CD8-positive, alpha-beta memory T cell (primary cell): ENCODE results near the gene LMO1. TPM values are rescaled to one million over a fixed set of nuclear protein-coding genes. Genes with fewer than 3 reads are reported as not detected.

Experiments
- CTCF ChIA-PET: fragments of 350-600 bp; sonication (Branson Sonifier 250); formaldehyde crosslinking; loops from one replicate; lab custom pipeline; 2021; ENCODE audit warnings: antibody characterized with exemption; lab: Charles Lee
- POLR2A ChIA-PET: fragments of 350-600 bp; sonication (Branson Sonifier 250); formaldehyde crosslinking; loops from one replicate; lab custom pipeline; 2021; ENCODE audit warnings: antibody characterized with exemption; lab: Charles Lee
- DNase-seq, 5 donors: peaks; one replicate each; pipeline versions ENCODE4 v3.0.0 to v3.0.0-alpha.2; 2020 to 2022; ENCODE audit warnings: mixed read lengths in 1 of 5
- H3K27ac ChIP-seq: one replicate; pipeline ENCODE4 v1.7.0; 2013; ENCODE audit warnings: low read depth, mild to moderate bottlenecking, low read length, moderate library complexity
- H3K27me3 ChIP-seq: 2 replicates; pipeline ENCODE4 v1.7.0; 2013; ENCODE audit warnings: low read length, mild to moderate bottlenecking; ENCODE audit not compliant: insufficient read depth, poor library complexity, severe bottlenecking
- H3K36me3 ChIP-seq: 2 replicates; pipeline ENCODE4 v1.7.0; 2013; ENCODE audit warnings: mild to moderate bottlenecking, low read length, moderate library complexity; ENCODE audit not compliant: insufficient read depth
- H3K4me1 ChIP-seq: 2 replicates; pipeline ENCODE4 v1.7.0; 2013; ENCODE audit warnings: mild to moderate bottlenecking, low read length, moderate library complexity; ENCODE audit not compliant: insufficient read depth
- H3K4me3 ChIP-seq: 2 replicates; pipeline ENCODE4 v1.7.0; 2013; ENCODE audit warnings: mild to moderate bottlenecking, low read length
- H3K9me3 ChIP-seq: 2 replicates; pipeline ENCODE4 v1.7.0; 2013; ENCODE audit warnings: mild to moderate bottlenecking, low read length
- H3K27ac Mint-ChIP-seq, 8 donors: one replicate each; pipeline ENCODE4 v1.8.0; 2020 to 2021; ENCODE audit warnings: mixed read lengths in 8 of 8, mild to moderate bottlenecking in 6 of 8, inconsistent platforms in 3 of 8, moderate library complexity in 3 of 8
- H3K27me3 Mint-ChIP-seq, 2 donors: one replicate each; pipeline ENCODE4 v1.8.0; 2020 to 2021; ENCODE audit warnings: mixed read lengths in 2 of 2, mild to moderate bottlenecking in 1 of 2, moderate library complexity in 1 of 2
- H3K36me3 Mint-ChIP-seq, 3 donors: one replicate each; pipeline ENCODE4 v1.8.0; 2020 to 2021; ENCODE audit warnings: mixed read lengths in 3 of 3, inconsistent platforms in 1 of 3, mild to moderate bottlenecking in 1 of 3
- H3K4me1 Mint-ChIP-seq, 3 donors: one replicate each; pipeline ENCODE4 v1.8.0; 2020 to 2021; ENCODE audit warnings: mixed read lengths in 3 of 3, inconsistent platforms in 1 of 3, mild to moderate bottlenecking in 1 of 3
- H3K4me3 Mint-ChIP-seq, 7 donors: one replicate each; pipeline ENCODE4 v1.8.0; 2020 to 2021; ENCODE audit warnings: mixed read lengths in 7 of 7, mild to moderate bottlenecking in 6 of 7, moderate library complexity in 4 of 7, inconsistent platforms in 2 of 7
- H3K9me3 Mint-ChIP-seq, 5 donors: one replicate each; pipeline ENCODE4 v1.8.0; 2020 to 2022; ENCODE audit warnings: mixed read lengths in 5 of 5, mild to moderate bottlenecking in 3 of 5, moderate library complexity in 2 of 5, inconsistent platforms in 1 of 5
- polyA plus RNA-seq: library from polyadenylated mRNA; unstranded; fragments of 300-500 nt; fragmentation: Illumina TruSeq; gene quantifications from one replicate; pipeline ENCODE4 v1.2.3, GENCODE V29; 2021
- total RNA-seq, 2 experiments: library from RNA; stranded (reverse); gene quantifications; one replicate each; pipeline ENCODE4 v1.2.3, GENCODE V29; 2021

Gene LMO1
- total and polyA plus RNA-seq, 3 experiments from 2014 or later = 0.29 TPM; not detected in 2

DNA sequence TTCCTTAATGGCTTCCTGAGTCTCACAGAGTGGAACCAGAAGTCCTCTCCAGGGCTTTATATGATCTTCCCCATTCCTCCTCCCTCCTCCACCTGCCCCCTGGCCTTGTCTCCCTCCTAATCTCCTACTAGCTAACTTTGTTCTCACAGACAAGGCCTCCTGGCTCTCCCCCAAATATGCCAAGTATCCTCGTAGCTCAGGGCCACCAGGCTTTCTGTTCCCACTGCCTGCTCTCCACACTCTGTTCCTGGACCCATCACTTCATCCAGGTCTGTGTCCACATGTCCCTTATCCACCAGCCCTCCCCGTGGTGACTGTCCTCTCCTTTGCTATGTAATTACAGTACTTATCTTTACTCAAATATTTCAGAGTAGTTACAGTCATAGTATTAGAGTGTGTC lies 23.2 kb upstream of the LMO1 start:
- ChIA-PET CTCF (interaction anchor here (1.3 kb wide), 1 partner anchor 23 kb away, joined by 3 read pairs; the partner anchor contains the start of gene LMO1), POLR2A (no interaction called here)
- Mint-ChIP-seq H3K4me1 (no peaks in the 10 kb centered on the region), H3K27ac (no peak overlapping the region), H3K36me3 (no peaks in the 10 kb centered on the region), H3K27me3 (peaks cover 7 to 8% of the 10 kb centered on the region in 2 donors), H3K9me3 (peaks cover 0 to 1% (median 0%) of the 10 kb centered on the region in 5 donors), H3K4me3 (no peak overlapping the region)
- no peak for DNase-seq
- H3K9me3 ChIP-seq = no peaks in the 10 kb centered on the region
- no peak overlapping the region for H3K4me3 ChIP-seq
- H3K36me3 ChIP-seq = no peaks in the 10 kb centered on the region
- H3K27me3 ChIP-seq = no peaks in the 10 kb centered on the region
- no peaks in the 10 kb centered on the region for H3K4me1 ChIP-seq
- no peak overlapping the region for H3K27ac ChIP-seq

- ChIA-PET CTCF (no interaction called here), POLR2A (no interaction called here)
- Histone ChIP-seq H3K36me3 (no peaks in the 10 kb centered on the region), H3K4me1 (no peaks in the 10 kb centered on the region), H3K4me3 (no peak overlapping the region), H3K9me3 (no peaks in the 10 kb centered on the region), H3K27me3 (no peaks in the 10 kb centered on the region), H3K27ac (no peak overlapping the region)
- H3K36me3 Mint-ChIP-seq = no peaks in the 10 kb centered on the region
- H3K9me3 Mint-ChIP-seq = peaks cover 0 to 1% (median 0%) of the 10 kb centered on the region in 5 donors
- H3K4me3 Mint-ChIP-seq = no peak overlapping the region
- H3K27me3 Mint-ChIP-seq = peaks cover 6 to 7% of the 10 kb centered on the region in 2 donors
- H3K4me1 Mint-ChIP-seq = no peaks in the 10 kb centered on the region
- H3K27ac Mint-ChIP-seq = no peak overlapping the region
- no peak for DNase-seq
These were observed 22.1 kb upstream of the LMO1 start for GRCh38 chr11:8285796-8286195.

DNA sequence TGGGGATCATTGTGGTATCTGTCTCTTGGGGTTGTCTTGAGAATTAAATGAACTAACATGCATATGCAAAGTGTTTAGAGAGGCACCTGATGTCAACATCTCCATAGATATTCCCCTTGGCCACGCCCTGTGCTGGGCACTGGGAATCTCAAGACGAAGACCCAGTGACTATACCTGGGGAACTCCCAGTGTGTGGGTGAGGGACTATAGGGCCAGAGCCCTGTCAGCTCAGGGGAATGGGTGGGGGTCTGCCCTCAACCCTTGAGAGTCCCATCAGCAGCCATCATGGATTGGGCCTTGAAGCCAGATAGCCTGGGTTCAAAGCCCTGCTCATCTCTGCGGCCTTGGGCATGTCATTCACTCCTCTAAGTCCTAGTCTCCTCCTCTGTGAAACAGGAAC lies 21.6 kb upstream of the LMO1 start:
- H3K27ac ChIP-seq = no peak overlapping the region
- CTCF ChIA-PET = no interaction called here
- H3K4me3 Mint-ChIP-seq = no peak overlapping the region

GRCh38 chr11:8283465-8284230 lies 20.0 kb upstream of the LMO1 start:
- Mint-ChIP-seq H3K27ac (no peak overlapping the region), H3K4me1 (no peaks in the 10 kb centered on the region), H3K4me3 (no peak overlapping the region), H3K27me3 (peaks cover 7 to 8% of the 10 kb centered on the region in 2 donors), H3K36me3 (no peaks in the 10 kb centered on the region), H3K9me3 (peaks cover 0 to 1% (median 0%) of the 10 kb centered on the region in 5 donors)
- no peak overlapping the region for H3K4me3 ChIP-seq
- H3K9me3 ChIP-seq = no peaks in the 10 kb centered on the region
- CTCF ChIA-PET = interaction anchor here (1.0 kb wide), 1 partner anchor 20 kb away, joined by 3 read pairs; the partner anchor contains the start of gene LMO1
- no peaks in the 10 kb centered on the region for H3K27me3 ChIP-seq
- DNase-seq = no peak
- POLR2A ChIA-PET = no interaction called here
- H3K4me1 ChIP-seq = no peaks in the 10 kb centered on the region
- H3K36me3 ChIP-seq = no peaks in the 10 kb centered on the region
- no peak overlapping the region for H3K27ac ChIP-seq

More for the DNA sequence above, 21.6 kb upstream of the LMO1 start:
- DNase-seq = no peak
- POLR2A ChIA-PET = no interaction called here
- Histone ChIP-seq H3K36me3 (no peaks in the 10 kb centered on the region), H3K27me3 (no peaks in the 10 kb centered on the region), H3K4me1 (no peaks in the 10 kb centered on the region), H3K4me3 (no peak overlapping the region), H3K9me3 (no peaks in the 10 kb centered on the region)
- Mint-ChIP-seq H3K4me1 (no peaks in the 10 kb centered on the region), H3K9me3 (peaks cover 0 to 1% (median 0%) of the 10 kb centered on the region in 5 donors), H3K27ac (no peak overlapping the region), H3K36me3 (no peaks in the 10 kb centered on the region), H3K27me3 (peaks cover 6 to 7% of the 10 kb centered on the region in 2 donors)

- H3K27ac ChIP-seq = no peak overlapping the region
- no peaks in the 10 kb centered on the region for H3K4me1 ChIP-seq
- H3K9me3 Mint-ChIP-seq = peaks cover 0 to 1% (median 0%) of the 10 kb centered on the region in 5 donors
- POLR2A ChIA-PET = no interaction called here
- no peak overlapping the region for H3K4me3 Mint-ChIP-seq
- no peaks in the 10 kb centered on the region for H3K36me3 ChIP-seq
- no peaks in the 10 kb centered on the region for H3K27me3 ChIP-seq
- no peak overlapping the region for H3K4me3 ChIP-seq
- no peak for DNase-seq
- no peaks in the 10 kb centered on the region for H3K9me3 ChIP-seq
- CTCF ChIA-PET = no interaction called here
- no peak overlapping the region for H3K27ac Mint-ChIP-seq
- H3K4me1 Mint-ChIP-seq = no peaks in the 10 kb centered on the region
- no peaks in the 10 kb centered on the region for H3K36me3 Mint-ChIP-seq
- H3K27me3 Mint-ChIP-seq = peaks cover 7 to 8% of the 10 kb centered on the region in 2 donors
These were observed 19.4 kb upstream of the LMO1 start for GRCh38 chr11:8283100-8283464.

DNA sequence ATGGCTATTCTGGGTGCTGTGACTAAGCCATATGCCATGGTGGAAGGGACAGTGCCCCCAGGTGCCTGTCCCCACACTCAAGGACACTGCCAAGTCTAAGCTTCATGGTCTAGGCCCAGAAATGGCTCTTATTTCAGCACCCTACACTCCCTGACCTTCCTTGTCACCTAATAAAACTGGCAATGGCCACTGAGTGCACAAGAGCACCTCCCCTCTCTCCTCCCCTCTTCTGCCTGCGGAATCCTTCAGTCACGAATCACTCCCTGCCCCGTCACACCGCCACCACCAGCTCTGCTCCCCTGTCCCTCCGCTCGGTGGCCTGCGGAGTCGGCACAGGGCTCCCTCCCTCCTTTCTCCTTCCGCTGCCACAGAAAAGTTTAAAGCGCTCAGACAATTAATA lies 19.0 kb upstream of the LMO1 start:
- H3K27me3 Mint-ChIP-seq = peaks cover 8 to 10% of the 10 kb centered on the region in 2 donors
- no peaks in the 10 kb centered on the region for H3K4me1 Mint-ChIP-seq
- H3K4me3 Mint-ChIP-seq = no peak overlapping the region
- H3K27me3 ChIP-seq = no peaks in the 10 kb centered on the region
- H3K9me3 Mint-ChIP-seq = peaks cover 0 to 1% (median 0%) of the 10 kb centered on the region in 5 donors
- H3K36me3 Mint-ChIP-seq = no peaks in the 10 kb centered on the region
- no peaks in the 10 kb centered on the region for H3K4me1 ChIP-seq
- ChIA-PET POLR2A (no interaction called here), CTCF (no interaction called here)
- no peak overlapping the region for H3K27ac ChIP-seq
- DNase-seq = no peak
- H3K4me3 ChIP-seq = no peak overlapping the region
- H3K27ac Mint-ChIP-seq = no peak overlapping the region
- no peaks in the 10 kb centered on the region for H3K36me3 ChIP-seq
- H3K9me3 ChIP-seq = no peaks in the 10 kb centered on the region

DNA sequence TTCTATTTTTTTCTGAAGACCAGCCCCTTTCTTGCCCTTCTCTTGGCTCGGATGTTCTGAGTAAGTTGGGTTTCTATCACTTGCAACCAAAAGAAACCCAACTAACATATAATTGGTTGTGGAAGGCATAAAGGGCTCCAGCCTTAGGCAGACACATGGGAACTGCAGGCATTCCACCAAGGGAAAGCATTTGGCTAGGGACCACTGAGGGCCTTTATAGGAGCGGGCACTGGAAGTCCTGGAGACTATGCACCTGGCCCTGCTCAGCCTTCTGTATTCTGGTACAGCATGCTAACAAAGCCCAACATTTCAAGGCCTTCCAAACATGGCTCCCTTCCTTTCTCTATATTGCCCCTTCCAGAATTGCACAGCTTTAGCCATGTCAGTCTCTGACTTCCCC lies 17.6 kb upstream of the LMO1 start:
- H3K4me3 ChIP-seq = no peak overlapping the region
- H3K9me3 Mint-ChIP-seq = peaks cover 0 to 1% (median 0%) of the 10 kb centered on the region in 5 donors
- no peak overlapping the region for H3K27ac Mint-ChIP-seq
- H3K4me3 Mint-ChIP-seq = no peak overlapping the region
- H3K4me1 ChIP-seq = no peaks in the 10 kb centered on the region
- no peaks in the 10 kb centered on the region for H3K9me3 ChIP-seq
- H3K27me3 ChIP-seq = no peaks in the 10 kb centered on the region
- POLR2A ChIA-PET = no interaction called here
- no peak for DNase-seq
- H3K4me1 Mint-ChIP-seq = no peaks in the 10 kb centered on the region
- no peaks in the 10 kb centered on the region for H3K36me3 Mint-ChIP-seq
- H3K27ac ChIP-seq = no peak overlapping the region
- H3K27me3 Mint-ChIP-seq = peaks cover 9 to 15% of the 10 kb centered on the region in 2 donors
- CTCF ChIA-PET = no interaction called here
- no peaks in the 10 kb centered on the region for H3K36me3 ChIP-seq

DNA sequence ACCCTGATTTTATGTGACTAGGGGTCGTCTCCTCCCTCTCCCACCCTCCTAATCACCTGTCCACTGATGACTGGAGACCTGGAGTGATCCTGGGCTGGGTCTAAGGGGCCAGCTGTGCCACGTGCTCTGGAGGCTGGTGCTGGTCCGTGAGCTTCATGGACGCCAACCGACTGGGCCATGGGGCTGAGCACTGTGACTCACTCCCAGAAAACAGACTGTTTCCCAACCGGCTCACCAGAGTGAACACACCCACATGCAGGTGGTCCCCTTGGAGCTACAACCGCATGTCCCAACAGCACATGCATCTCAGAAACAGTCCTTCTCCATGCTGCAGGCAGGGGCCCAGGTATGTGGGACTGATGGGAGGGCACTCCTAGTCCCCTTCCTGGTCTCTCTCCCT lies 14.0 kb upstream of the LMO1 start:
- no peak overlapping the region for H3K27ac ChIP-seq
- POLR2A ChIA-PET = no interaction called here
- CTCF ChIA-PET = no interaction called here
- H3K27me3 Mint-ChIP-seq = peaks cover 2 to 21% of the 10 kb centered on the region in 2 donors
- no peaks in the 10 kb centered on the region for H3K9me3 ChIP-seq
- H3K9me3 Mint-ChIP-seq = peaks cover 0 to 4% (median 0%) of the 10 kb centered on the region in 5 donors
- DNase-seq = no peak
- H3K36me3 Mint-ChIP-seq = no peaks in the 10 kb centered on the region
- no peaks in the 10 kb centered on the region for H3K27me3 ChIP-seq
- no peaks in the 10 kb centered on the region for H3K4me1 Mint-ChIP-seq
- H3K36me3 ChIP-seq = no peaks in the 10 kb centered on the region
- no peak overlapping the region for H3K4me3 ChIP-seq
- H3K4me1 ChIP-seq = no peaks in the 10 kb centered on the region
- H3K4me3 Mint-ChIP-seq = no peak overlapping the region
- H3K27ac Mint-ChIP-seq = no peak overlapping the region
